Measurements from ENCODE around the gene ACTR3C. TPM values are rescaled to one million over a fixed set of nuclear protein-coding genes. Genes with fewer than 3 reads are reported as not detected.

The ACTR3C gene
- polyA plus RNA-seq, 3 donors, result 0.55 to 1.9 (median 1.7) TPM

GRCh38 chr7:150359622-150360362, 36.4 kb upstream of the ACTR3C start:
- no peaks in the 10 kb centered on the region for H3K79me2 ChIP-seq (ENCODE audit: insufficient read depth, low read length)
- no peak overlapping the region for H3K27ac ChIP-seq (ENCODE audit: low read depth in 1 of 2, low read length in 2 of 2)
- H3K27me3 ChIP-seq (ENCODE audit: control insufficient read depth in 2 of 2, insufficient read depth in 2 of 2, low read length in 2 of 2), result no peaks in the 10 kb centered on the region
- Mint-ChIP-seq H3K4me1 (peaks cover 36% of the 10 kb centered on the region), H3K9me3 (no peaks in the 10 kb centered on the region), H3K36me3 (no peaks in the 10 kb centered on the region), H3K4me3 (no peak overlapping the region), H3K27ac (peak overlapping the region in 1 of 7 donors; percentile 59), H3K27me3 (ENCODE audit: low read depth in 3 of 3) (peaks cover 1 to 3% (median 3%) of the 10 kb centered on the region in 3 donors)
- no peak overlapping the region for H3K4me2 ChIP-seq (replicated peaks; ENCODE audit: extremely low read depth, low read length, poor library complexity, severe bottlenecking)
- H4K20me1 ChIP-seq (ENCODE audit: insufficient read depth, low read length), result no peaks in the 10 kb centered on the region
- no peak overlapping the region for H3K4me3 ChIP-seq (replicated peaks in 1 of 3; ENCODE audit: low read depth in 2 of 3, low read length in 3 of 3)
- no peaks in the 10 kb centered on the region for H3K9me3 ChIP-seq (replicated peaks in 1 of 2; ENCODE audit: control insufficient read depth in 1 of 2, insufficient read depth in 1 of 2, low read length in 2 of 2)
- no peak overlapping the region for H3K9ac ChIP-seq (ENCODE audit: insufficient read depth, low read length, poor library complexity, severe bottlenecking)
- no peak for TF ChIP-seq CTCF (IDR thresholded peaks at IDR 0.05)
- WGBS (ENCODE audit: insufficient coverage), result 100% methylated on average over 2 of the region's 2 CpGs
- no peak overlapping the region for H2AFZ ChIP-seq (ENCODE audit: insufficient read depth, low read depth, low read length, poor library complexity, severe bottlenecking)
- DNase-seq, result no peak
- H3K4me1 ChIP-seq (ENCODE audit: control insufficient read depth in 1 of 2, insufficient read depth in 2 of 2, low read length in 2 of 2), result peaks cover 23 to 26% of the 10 kb centered on the region in 2 donors
- H3K36me3 ChIP-seq (replicated peaks in 1 of 2; ENCODE audit: control insufficient read depth in 1 of 2, insufficient read depth in 2 of 2, low read length in 2 of 2), result no peaks in the 10 kb centered on the region
- intact Hi-C loops (cut with micrococcal nuclease), result loop anchor here in 1 of 2 donors (10.0 kb wide), 1 partner anchor 425 kb away; no protein-coding TSS in a partner anchor

DNA sequence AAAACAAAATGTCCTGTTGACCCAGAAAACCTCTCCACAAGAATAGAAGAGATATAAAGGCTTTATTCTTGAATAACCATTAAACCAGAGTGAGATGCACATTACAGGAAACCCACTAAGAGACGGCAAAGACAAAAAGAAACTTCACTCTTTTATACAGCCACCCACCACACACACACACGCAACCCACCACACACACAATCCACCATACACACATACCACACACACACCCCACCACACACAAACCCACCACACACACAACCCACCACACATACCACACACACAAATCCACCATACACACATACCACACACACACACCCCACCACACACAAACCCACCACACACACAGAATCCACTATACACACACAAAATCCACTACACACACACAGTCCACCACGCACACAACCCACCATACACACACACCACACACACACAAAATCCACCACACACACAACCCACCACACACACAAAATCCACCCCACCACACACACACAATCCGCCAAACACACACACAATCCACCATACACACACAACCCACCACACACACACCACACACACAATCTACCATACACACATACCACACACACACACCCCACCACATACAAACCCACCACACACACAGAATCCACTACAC, 35.8 kb upstream of the ACTR3C start:
- Histone ChIP-seq H2AFZ (ENCODE audit: insufficient read depth, low read depth, low read length, poor library complexity, severe bottlenecking) (no peak overlapping the region), H3K79me2 (ENCODE audit: insufficient read depth, low read length) (no peaks in the 10 kb centered on the region), H3K4me1 (ENCODE audit: control insufficient read depth in 1 of 2, insufficient read depth in 2 of 2, low read length in 2 of 2) (peaks cover 16 to 19% of the 10 kb centered on the region in 2 donors), H3K9me3 (replicated peaks in 1 of 2; ENCODE audit: control insufficient read depth in 1 of 2, insufficient read depth in 1 of 2, low read length in 2 of 2) (no peaks in the 10 kb centered on the region), H3K4me2 (replicated peaks; ENCODE audit: extremely low read depth, low read length, poor library complexity, severe bottlenecking) (no peak overlapping the region), H3K27me3 (ENCODE audit: control insufficient read depth in 2 of 2, insufficient read depth in 2 of 2, low read length in 2 of 2) (no peaks in the 10 kb centered on the region), H3K4me3 (replicated peaks in 1 of 3; ENCODE audit: low read depth in 2 of 3, low read length in 3 of 3) (no peak overlapping the region), H3K9ac (ENCODE audit: insufficient read depth, low read length, poor library complexity, severe bottlenecking) (no peak overlapping the region), H3K36me3 (replicated peaks in 1 of 2; ENCODE audit: control insufficient read depth in 1 of 2, insufficient read depth in 2 of 2, low read length in 2 of 2) (no peaks in the 10 kb centered on the region), H4K20me1 (ENCODE audit: insufficient read depth, low read length) (no peaks in the 10 kb centered on the region), H3K27ac (ENCODE audit: low read depth in 1 of 2, low read length in 2 of 2) (no peak overlapping the region)
- H3K4me3 Mint-ChIP-seq, result no peak overlapping the region
- peak overlapping the region in 1 of 7 donors; percentile 37 for H3K27ac Mint-ChIP-seq
- H3K36me3 Mint-ChIP-seq, result no peaks in the 10 kb centered on the region
- TF ChIP-seq CTCF (IDR thresholded peaks at IDR 0.05), result no peak
- peaks cover 1 to 3% (median 3%) of the 10 kb centered on the region in 3 donors for H3K27me3 Mint-ChIP-seq (ENCODE audit: low read depth in 3 of 3)
- WGBS (ENCODE audit: insufficient coverage), result 79% methylated on average over 4 of the region's 4 CpGs
- H3K9me3 Mint-ChIP-seq, result no peaks in the 10 kb centered on the region
- intact Hi-C loops (cut with micrococcal nuclease), result no loop called here
- H3K4me1 Mint-ChIP-seq, result peaks cover 31% of the 10 kb centered on the region
- no peak for DNase-seq

Measured in CD14-positive monocyte (primary cell).